Kidney (tissue), 14 donors: ENCODE results near the gene HOXA9. TPM values are rescaled to one million over a fixed set of nuclear protein-coding genes. Genes with fewer than 3 reads are reported as not detected.
A peak's percentile ranks its signal among the peaks of the same experiment; 100 is the strongest.

Experiments used
- DNase-seq, 5 donors: peaks; one replicate each; pipeline ENCODE4 v3.0.0-alpha.2; 2013 to 2020
- FAIRE-seq: peaks from 2 replicates; lab custom pipeline; 2012; peaks lifted over from hg19 to GRCh38; lab: Jason Lieb, UNC
- H3K27ac ChIP-seq, 2 donors: one replicate each; pipeline ENCODE4 v1.7.0; 2013; ENCODE audit warnings: low read depth in 2 of 2, low read length in 2 of 2, inconsistent platforms in 1 of 2
- H3K27me3 ChIP-seq: one replicate; pipeline ENCODE4 v1.7.1; 2013; ENCODE audit warnings: low read length, inconsistent platforms; ENCODE audit not compliant: control insufficient read depth, insufficient read depth
- H3K36me3 ChIP-seq, 3 donors: one replicate each; pipeline versions ENCODE4 v1.7.0 to v1.7.1; 2013; ENCODE audit warnings: low read length in 3 of 3, control low read depth in 1 of 3, inconsistent platforms in 1 of 3; ENCODE audit not compliant: insufficient read depth in 3 of 3, control insufficient read depth in 2 of 3
- H3K4me1 ChIP-seq, 3 donors: one replicate each; pipeline versions ENCODE4 v1.7.0 to v1.7.1; 2013; ENCODE audit warnings: low read length in 3 of 3, inconsistent platforms in 1 of 3, low read depth in 1 of 3; ENCODE audit not compliant: control insufficient read depth in 2 of 3, insufficient read depth in 2 of 3
- H3K4me3 ChIP-seq, 3 donors: one replicate each; pipeline versions ENCODE4 v1.7.0 to v1.8.1; 2013; ENCODE audit warnings: low read length in 3 of 3, control low read depth in 1 of 3, inconsistent platforms in 1 of 3
- H3K9ac ChIP-seq, 3 donors: one replicate each; pipeline versions ENCODE4 v1.7.0 to v1.7.1; 2013; ENCODE audit warnings: low read length in 3 of 3, control low read depth in 1 of 3, inconsistent platforms in 1 of 3
- H3K9me3 ChIP-seq, 3 donors: one replicate each; pipeline versions ENCODE4 v1.7.0 to v1.7.1; 2013; ENCODE audit warnings: low read length in 3 of 3, control low read depth in 1 of 3, inconsistent platforms in 1 of 3; ENCODE audit not compliant: control insufficient read depth in 2 of 3, insufficient read depth in 1 of 3
- CTCF ChIP-seq: IDR thresholded peaks from 3 replicates; pipeline ENCODE4 v1.5.1; 2012; ENCODE audit warnings: mild to moderate bottlenecking, moderate library complexity, borderline replicate concordance; ENCODE audit not compliant: insufficient read depth; ENCODE audit errors: extremely low read depth
- intact Hi-C: fragments of 100-400 bp; cut with DNase I; formaldehyde crosslinking; loops from one replicate; pipeline ENCODE4 v1.11.1; 2022
- polyA plus RNA-seq: library from polyadenylated mRNA; stranded (reverse); fragments of 350-450 nt; fragmentation: Illumina TruSeq; extraction: RNeasy Lipid Tissue Mini Kit (QIAGEN cat#74804); gene quantifications from one replicate; pipeline ENCODE4 v1.2.3, GENCODE V29; 2014; ENCODE audit warnings: low read depth, low replicate concordance; ENCODE audit not compliant: insufficient read depth
- total RNA-seq: library from RNA; stranded (reverse); fragmentation: NEBNext Ultra II Directional; extraction: Animal tissue kit (Norgen Biotek cat#: 25700); gene quantifications from one replicate; pipeline ENCODE4 v1.2.1, GENCODE V29; 2021
- donor health status: control.
- donor health status: control.
- donor health status: control.
- donor health status: control.
- donor health status: control.
- donor health status: DM: yes; HTN: yes; CAD: no.
- donor health status: Normal renal cell carcinoma (clear cell type).

Gene HOXA9
- total and polyA plus RNA-seq, 2 donors from 2014 or later = 36.7 to 36.8 TPM

- Histone ChIP-seq H3K4me1 (peaks cover 4 to 18% (median 8%) of the 10 kb centered on the region in 3 donors), H3K27ac (peak overlapping the region; percentile 97), H3K9me3 (no peaks in the 10 kb centered on the region), H3K9ac (peak overlapping the region; percentile 62 to 97 (median 94)), H3K36me3 (peaks cover 2 to 16% (median 7%) of the 10 kb centered on the region in 3 donors), H3K27me3 (no peaks in the 10 kb centered on the region), H3K4me3 (peak overlapping the region; percentile 58 to 89 (median 75))
- TF ChIP-seq CTCF = no peak
- FAIRE-seq (no peak), DNase-seq (peak in 2 of 5 donors; percentile 31 to 62)
- intact Hi-C loops = no loop called here
Measured at GRCh38 chr7:27142580-27143022, 22.7 kb downstream of the HOXA9 start.

DNA sequence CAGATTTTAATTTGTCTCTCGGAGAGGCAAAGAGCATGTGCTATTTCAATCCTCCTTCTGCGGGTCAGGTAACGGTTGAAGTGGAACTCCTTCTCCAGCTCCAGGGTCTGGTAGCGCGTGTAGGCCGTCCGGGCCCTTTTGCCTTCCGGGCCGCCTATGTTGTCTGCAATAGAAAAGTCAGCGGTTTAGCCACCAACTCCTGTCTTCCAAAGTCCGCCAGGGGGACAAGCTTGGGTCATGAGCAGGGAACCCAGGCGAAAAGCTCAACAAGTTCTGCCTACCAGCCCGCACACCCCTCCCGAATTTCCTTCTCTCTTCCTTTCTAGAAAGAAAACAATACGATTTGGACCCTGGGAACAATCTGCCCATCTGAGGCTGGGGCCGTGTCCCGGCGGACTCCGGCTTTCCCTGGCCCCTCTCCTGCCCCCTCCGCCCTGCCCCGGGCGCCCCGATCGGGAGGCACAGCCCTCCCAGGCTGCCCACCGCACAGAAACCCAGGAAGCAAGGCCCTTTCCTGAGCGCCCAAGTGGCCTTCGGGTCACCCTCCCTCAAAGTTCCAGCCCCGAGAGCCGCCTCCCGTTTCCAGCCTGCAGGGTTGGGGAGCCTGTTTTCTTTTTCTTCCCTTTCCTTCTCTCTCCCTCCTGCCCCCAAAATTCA lies 23.3 kb downstream of the HOXA9 start:
- Histone ChIP-seq H3K9me3 (no peaks in the 10 kb centered on the region), H3K9ac (peak overlapping the region; percentile 62 to 97 (median 94)), H3K27me3 (no peaks in the 10 kb centered on the region), H3K4me3 (peak overlapping the region; percentile 64 to 89 (median 75)), H3K4me1 (peaks cover 6 to 21% (median 10%) of the 10 kb centered on the region in 3 donors), H3K36me3 (peaks cover 2 to 16% (median 7%) of the 10 kb centered on the region in 3 donors), H3K27ac (peak overlapping the region; percentile 97)
- FAIRE-seq (no peak), DNase-seq (peak in 4 of 5 donors; percentile 50 to 76 (median 68))
- TF ChIP-seq CTCF = peak; percentile 8
- intact Hi-C loops = no loop called here

- DNase-seq (peak in 3 of 5 donors; percentile 25 to 58 (median 39)), FAIRE-seq (no peak)
- intact Hi-C loops = no loop called here
- TF ChIP-seq CTCF = no peak
- H3K27me3 ChIP-seq = no peaks in the 10 kb centered on the region
- H3K4me1 ChIP-seq = peaks cover 4 to 22% (median 10%) of the 10 kb centered on the region in 3 donors
- peaks cover 2 to 16% (median 7%) of the 10 kb centered on the region in 3 donors for H3K36me3 ChIP-seq
- H3K9me3 ChIP-seq = no peaks in the 10 kb centered on the region
- H3K4me3 ChIP-seq = peak overlapping the region; percentile 64 to 89 (median 75)
- H3K27ac ChIP-seq = peak overlapping the region; percentile 97
- peak overlapping the region; percentile 61 to 97 (median 68) for H3K9ac ChIP-seq
Measured at GRCh38 chr7:27141137-27141922, 24.0 kb downstream of the HOXA9 start.
